AG04449 (cell line): ENCODE results near the gene PSMC4.

Experiments
- CTCF ChIA-PET: fragments of 350-600 bp; formaldehyde crosslinking; extraction: SDS; loops from one replicate; lab custom pipeline; 2021; ENCODE audit warnings: antibody characterized with exemption; lab: Yijun Ruan, JAX
- POLR2A ChIA-PET: fragments of 400-600, 350-600 bp; formaldehyde crosslinking; extraction: SDS; loops from one replicate; lab custom pipeline; 2020; ENCODE audit warnings: antibody characterized with exemption, inconsistent platforms; lab: Yijun Ruan, JAX
- DNase-seq: peaks from one replicate; pipeline ENCODE4 v3.0.0-alpha.2; 2010; ENCODE audit warnings: low read depth, low spot score
- H3K4me3 ChIP-seq: 2 replicates; pipeline ENCODE4 v1.5.1; 2011; ENCODE audit warnings: low read depth, mild to moderate bottlenecking, control low read depth, low read length
- CTCF ChIP-seq: IDR thresholded peaks from one replicate; pipeline ENCODE4 v1.5.1; 2011; ENCODE audit warnings: mild to moderate bottlenecking, moderate library complexity, low read length, control low read depth, inconsistent platforms; ENCODE audit not compliant: insufficient read depth; ENCODE audit errors: missing control alignments

PSMC4 gene

GRCh38 chr19:39936622-39937021 lies 34.3 kb upstream of the PSMC4 start:
- TF ChIP-seq CTCF, result no peak
- no peak for DNase-seq
- no peak overlapping the region for H3K4me3 ChIP-seq
- CTCF ChIA-PET, result no interaction called here
- POLR2A ChIA-PET, result no interaction called here

GRCh38 chr19:39937094-39937720 lies 33.8 kb upstream of the PSMC4 start:
- ChIA-PET POLR2A (no interaction called here), CTCF (no interaction called here)
- H3K4me3 ChIP-seq, result no peak overlapping the region
- no peak for DNase-seq
- no peak for TF ChIP-seq CTCF

DNA sequence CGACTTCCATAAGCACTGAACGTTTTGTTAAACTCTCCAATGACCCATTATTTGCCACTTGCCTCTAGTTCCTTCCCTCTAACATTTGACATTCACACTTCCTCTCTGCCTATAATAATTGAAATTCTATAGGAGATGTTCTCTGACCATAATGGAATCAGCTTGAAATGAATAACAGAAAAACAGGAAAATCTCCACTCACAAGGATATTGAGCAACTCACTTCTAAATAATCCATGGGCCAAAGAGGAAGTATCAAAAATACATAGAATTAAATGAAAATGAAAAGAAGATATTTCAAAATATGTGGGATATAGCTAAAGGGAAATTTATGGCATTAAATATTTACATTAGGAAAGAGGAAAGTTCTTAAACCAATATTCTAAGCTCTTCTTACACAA lies 33.2 kb upstream of the PSMC4 start:
- ChIA-PET CTCF (no interaction called here), POLR2A (no interaction called here)
- TF ChIP-seq CTCF, result no peak
- no peak overlapping the region for H3K4me3 ChIP-seq
- no peak for DNase-seq

GRCh38 chr19:39939556-39939955 lies 31.4 kb upstream of the PSMC4 start:
- no peak for TF ChIP-seq CTCF
- H3K4me3 ChIP-seq, result no peak overlapping the region
- CTCF ChIA-PET, result no interaction called here
- POLR2A ChIA-PET, result no interaction called here
- no peak for DNase-seq

DNA sequence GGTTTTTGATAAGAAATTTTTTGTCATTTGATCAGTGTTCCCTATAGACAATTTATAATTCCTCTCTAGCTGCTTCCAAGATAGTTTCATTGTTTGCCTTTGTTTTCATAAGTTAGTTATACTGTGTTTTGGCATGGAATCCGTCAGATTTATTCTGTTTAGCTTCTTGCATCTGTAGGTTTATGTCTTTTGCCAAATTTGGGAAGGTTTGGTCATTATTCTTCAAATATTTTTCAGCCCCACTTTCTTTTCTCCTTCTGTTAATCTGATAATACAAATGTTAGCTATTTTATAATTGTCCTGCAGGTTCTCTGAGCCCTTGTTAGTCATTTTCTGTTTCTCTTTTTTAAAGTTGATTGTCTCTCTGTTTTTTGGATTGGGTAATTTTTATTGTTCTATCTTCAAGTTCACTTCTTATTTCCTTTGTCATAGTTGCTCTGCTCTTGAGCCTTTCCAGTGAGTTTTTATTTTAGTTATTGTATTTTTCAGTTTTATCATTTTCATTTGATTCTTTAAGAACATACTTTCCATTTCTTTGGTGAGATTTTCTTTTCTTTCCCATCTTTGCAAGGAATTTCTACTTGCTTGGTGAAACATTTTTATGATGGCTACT lies 30.6 kb upstream of the PSMC4 start:
- TF ChIP-seq CTCF, result no peak
- no peak for DNase-seq
- H3K4me3 ChIP-seq, result no peak overlapping the region
- ChIA-PET CTCF (no interaction called here), POLR2A (no interaction called here)

DNA sequence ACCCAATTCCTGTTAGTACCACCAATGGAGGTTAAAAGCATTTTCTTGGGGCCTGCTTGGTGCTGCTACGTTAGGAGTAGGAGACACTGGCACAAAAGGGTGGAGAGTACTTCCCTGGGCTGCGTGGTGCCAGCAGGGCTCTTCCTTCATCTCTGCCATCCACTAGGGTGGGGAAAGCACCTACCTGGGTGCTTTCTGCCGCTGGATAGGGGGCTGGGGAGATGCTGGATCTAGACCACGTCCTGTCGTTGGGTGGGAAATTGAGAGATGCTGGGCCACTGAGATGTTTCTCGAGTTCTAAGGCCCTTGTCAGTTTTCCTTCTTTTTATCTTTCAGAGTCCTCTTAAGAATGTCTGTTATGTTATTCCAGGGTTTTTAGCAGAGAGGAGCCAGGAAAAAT lies 29.8 kb upstream of the PSMC4 start:
- H3K4me3 ChIP-seq, result no peak overlapping the region
- TF ChIP-seq CTCF, result no peak
- ChIA-PET CTCF (no interaction called here), POLR2A (no interaction called here)
- DNase-seq, result no peak
